Transverse colon (tissue), 3 donors: ENCODE measurements around the gene TPH2.

ENCODE experiments used
- POLR2A ChIP-seq: fragments of 450-650 bp; IDR thresholded peaks from one replicate; pipeline ENCODE4 v1.6.1; 2016; ENCODE audit warnings: antibody characterized with exemption, mild to moderate bottlenecking, moderate library complexity
- TF ChIP-seq, protein P1 (sequence below), 5 experiments: fragments of 200-600 bp in 3 of 5; fragments of 450-650 bp in 2 of 5; sonication (generic) in 3 of 5; IDR thresholded peaks; 1 replicate in 2 of 5; 2 replicates in 3 of 5; pipeline ENCODE4 v1.5.1; 2016 to 2017; ENCODE audit warnings: antibody characterized with exemption in 5 of 5, inconsistent platforms in 3 of 5, mild to moderate bottlenecking in 2 of 5, moderate library complexity in 1 of 5

DNA sequence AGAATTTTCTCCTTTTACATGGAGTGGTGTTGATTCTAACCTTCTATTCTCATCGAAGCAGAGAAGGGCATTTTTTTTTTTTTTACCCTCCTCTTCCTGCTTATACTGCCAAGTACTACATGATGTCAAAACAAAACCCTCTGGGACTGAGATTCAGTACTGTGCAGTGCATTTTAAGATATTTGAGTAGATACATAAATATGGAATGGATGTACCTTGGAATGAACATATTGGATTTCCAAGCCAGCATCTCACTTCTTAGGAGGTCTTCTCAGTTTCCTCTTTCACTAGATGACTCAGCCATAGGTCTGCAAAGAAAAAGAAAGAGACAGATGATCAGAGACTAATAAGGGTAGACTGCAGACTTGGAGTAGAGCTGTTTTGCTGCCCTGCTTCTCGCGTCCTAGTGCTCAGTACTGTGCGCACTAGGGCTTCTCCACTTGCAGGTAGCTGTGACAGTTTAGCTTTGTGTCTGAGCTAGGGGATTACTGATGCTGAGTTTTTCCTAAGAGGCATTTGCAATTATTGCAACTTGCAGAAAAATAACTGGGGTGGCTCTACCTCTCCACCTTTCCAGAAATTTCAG lies 20.4 kb downstream of the TPH2 start:
- TF ChIP-seq POLR2A: no peak
- TF ChIP-seq, protein P1, sequence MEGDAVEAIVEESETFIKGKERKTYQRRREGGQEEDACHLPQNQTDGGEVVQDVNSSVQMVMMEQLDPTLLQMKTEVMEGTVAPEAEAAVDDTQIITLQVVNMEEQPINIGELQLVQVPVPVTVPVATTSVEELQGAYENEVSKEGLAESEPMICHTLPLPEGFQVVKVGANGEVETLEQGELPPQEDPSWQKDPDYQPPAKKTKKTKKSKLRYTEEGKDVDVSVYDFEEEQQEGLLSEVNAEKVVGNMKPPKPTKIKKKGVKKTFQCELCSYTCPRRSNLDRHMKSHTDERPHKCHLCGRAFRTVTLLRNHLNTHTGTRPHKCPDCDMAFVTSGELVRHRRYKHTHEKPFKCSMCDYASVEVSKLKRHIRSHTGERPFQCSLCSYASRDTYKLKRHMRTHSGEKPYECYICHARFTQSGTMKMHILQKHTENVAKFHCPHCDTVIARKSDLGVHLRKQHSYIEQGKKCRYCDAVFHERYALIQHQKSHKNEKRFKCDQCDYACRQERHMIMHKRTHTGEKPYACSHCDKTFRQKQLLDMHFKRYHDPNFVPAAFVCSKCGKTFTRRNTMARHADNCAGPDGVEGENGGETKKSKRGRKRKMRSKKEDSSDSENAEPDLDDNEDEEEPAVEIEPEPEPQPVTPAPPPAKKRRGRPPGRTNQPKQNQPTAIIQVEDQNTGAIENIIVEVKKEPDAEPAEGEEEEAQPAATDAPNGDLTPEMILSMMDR (IDR thresholded peaks at IDR 0.05): no peak
